ENCODE data around the gene NFE2.
A peak's percentile ranks its signal among the peaks of the same experiment; 100 is the strongest.

NFE2 gene

GRCh38 chr12:54306925-54307741, 6.3 kb upstream of the NFE2 start:
- Histone ChIP-seq H3K9me3 (ENCODE audit: control insufficient read depth, low read length) (no peaks in the 10 kb centered on the region), H3K27me3 (ENCODE audit: control insufficient read depth, insufficient read depth, low read length, poor library complexity, severe bottlenecking) (no peaks in the 10 kb centered on the region), H3K36me3 (ENCODE audit: control insufficient read depth, insufficient read depth, low read length) (no peaks in the 10 kb centered on the region), H3K4me3 (ENCODE audit: insufficient read depth, low read depth, low read length) (no peak overlapping the region), H3K4me1 (ENCODE audit: control insufficient read depth, insufficient read depth, low read length) (peaks cover 6% of the 10 kb centered on the region), H3K27ac (ENCODE audit: insufficient read depth, low read depth, low read length, poor library complexity, severe bottlenecking) (no peak overlapping the region)
- 88 to 89% methylated on average over 8 of the region's 8 CpGs for WGBS, 2 experiments

GRCh38 chr12:54304187-54304810, 3.5 kb upstream of the NFE2 start:
- Histone ChIP-seq H3K9me3 (ENCODE audit: control insufficient read depth, low read length) (no peaks in the 10 kb centered on the region), H3K4me3 (ENCODE audit: insufficient read depth, low read depth, low read length) (no peak overlapping the region), H3K27ac (ENCODE audit: insufficient read depth, low read depth, low read length, poor library complexity, severe bottlenecking) (no peak overlapping the region), H3K36me3 (ENCODE audit: control insufficient read depth, insufficient read depth, low read length) (no peaks in the 10 kb centered on the region), H3K27me3 (ENCODE audit: control insufficient read depth, insufficient read depth, low read length, poor library complexity, severe bottlenecking) (no peaks in the 10 kb centered on the region), H3K4me1 (ENCODE audit: control insufficient read depth, insufficient read depth, low read length) (peaks cover 18% of the 10 kb centered on the region)
- WGBS, 2 experiments = 42 to 45% methylated on average over 12 of the region's 12 CpGs

GRCh38 chr12:54303640-54304039, 2.8 kb upstream of the NFE2 start:
- Histone ChIP-seq H3K27ac (ENCODE audit: insufficient read depth, low read depth, low read length, poor library complexity, severe bottlenecking) (no peak overlapping the region), H3K4me1 (ENCODE audit: control insufficient read depth, insufficient read depth, low read length) (peaks cover 18% of the 10 kb centered on the region), H3K9me3 (ENCODE audit: control insufficient read depth, low read length) (no peaks in the 10 kb centered on the region), H3K27me3 (ENCODE audit: control insufficient read depth, insufficient read depth, low read length, poor library complexity, severe bottlenecking) (no peaks in the 10 kb centered on the region), H3K36me3 (ENCODE audit: control insufficient read depth, insufficient read depth, low read length) (no peaks in the 10 kb centered on the region), H3K4me3 (ENCODE audit: insufficient read depth, low read depth, low read length) (no peak overlapping the region)

- 23 to 25% methylated on average over 1 of the region's 1 CpG for WGBS, 2 experiments
- Histone ChIP-seq H3K4me3 (ENCODE audit: insufficient read depth, low read depth, low read length) (peak overlapping the region; percentile 13), H3K4me1 (ENCODE audit: control insufficient read depth, insufficient read depth, low read length) (peaks cover 18% of the 10 kb centered on the region), H3K9me3 (ENCODE audit: control insufficient read depth, low read length) (no peaks in the 10 kb centered on the region), H3K27me3 (ENCODE audit: control insufficient read depth, insufficient read depth, low read length, poor library complexity, severe bottlenecking) (no peaks in the 10 kb centered on the region), H3K36me3 (ENCODE audit: control insufficient read depth, insufficient read depth, low read length) (no peaks in the 10 kb centered on the region), H3K27ac (ENCODE audit: insufficient read depth, low read depth, low read length, poor library complexity, severe bottlenecking) (no peak overlapping the region)
These were observed 723 bp upstream of the NFE2 start for GRCh38 chr12:54301428-54302048.

GRCh38 chr12:54300225-54300731, 537 bp downstream of the NFE2 start:
- Histone ChIP-seq H3K27me3 (ENCODE audit: control insufficient read depth, insufficient read depth, low read length, poor library complexity, severe bottlenecking) (no peaks in the 10 kb centered on the region), H3K27ac (ENCODE audit: insufficient read depth, low read depth, low read length, poor library complexity, severe bottlenecking) (no peak overlapping the region), H3K9me3 (ENCODE audit: control insufficient read depth, low read length) (no peaks in the 10 kb centered on the region), H3K36me3 (ENCODE audit: control insufficient read depth, insufficient read depth, low read length) (no peaks in the 10 kb centered on the region), H3K4me3 (ENCODE audit: insufficient read depth, low read depth, low read length) (peak overlapping the region; percentile 26), H3K4me1 (ENCODE audit: control insufficient read depth, insufficient read depth, low read length) (peaks cover 18% of the 10 kb centered on the region)
- WGBS, 2 experiments = 56 to 73% methylated on average over 3 of the region's 3 CpGs

GRCh38 chr12:54299515-54300224, 1.1 kb downstream of the NFE2 start:
- H3K27me3 ChIP-seq (ENCODE audit: control insufficient read depth, insufficient read depth, low read length, poor library complexity, severe bottlenecking) = no peaks in the 10 kb centered on the region
- H3K27ac ChIP-seq (ENCODE audit: insufficient read depth, low read depth, low read length, poor library complexity, severe bottlenecking) = no peak overlapping the region
- no peaks in the 10 kb centered on the region for H3K36me3 ChIP-seq (ENCODE audit: control insufficient read depth, insufficient read depth, low read length)
- 75 to 78% methylated on average over 8 of the region's 8 CpGs for WGBS, 2 experiments
- H3K4me3 ChIP-seq (ENCODE audit: insufficient read depth, low read depth, low read length) = no peak overlapping the region
- no peaks in the 10 kb centered on the region for H3K9me3 ChIP-seq (ENCODE audit: control insufficient read depth, low read length)
- H3K4me1 ChIP-seq (ENCODE audit: control insufficient read depth, insufficient read depth, low read length) = peaks cover 18% of the 10 kb centered on the region

GRCh38 chr12:54298904-54299303, 1.9 kb downstream of the NFE2 start:
- no peak overlapping the region for H3K27ac ChIP-seq (ENCODE audit: insufficient read depth, low read depth, low read length, poor library complexity, severe bottlenecking)
- H3K9me3 ChIP-seq (ENCODE audit: control insufficient read depth, low read length) = no peaks in the 10 kb centered on the region
- H3K27me3 ChIP-seq (ENCODE audit: control insufficient read depth, insufficient read depth, low read length, poor library complexity, severe bottlenecking) = no peaks in the 10 kb centered on the region
- H3K36me3 ChIP-seq (ENCODE audit: control insufficient read depth, insufficient read depth, low read length) = no peaks in the 10 kb centered on the region
- peaks cover 12% of the 10 kb centered on the region for H3K4me1 ChIP-seq (ENCODE audit: control insufficient read depth, insufficient read depth, low read length)
- H3K4me3 ChIP-seq (ENCODE audit: insufficient read depth, low read depth, low read length) = no peak overlapping the region
- WGBS, 2 experiments = 91 to 98% methylated on average over 5 of the region's 5 CpGs

- H3K4me3 ChIP-seq (ENCODE audit: insufficient read depth, low read depth, low read length) = no peak overlapping the region
- H3K36me3 ChIP-seq (ENCODE audit: control insufficient read depth, insufficient read depth, low read length) = no peaks in the 10 kb centered on the region
- WGBS, 2 experiments = 90 to 94% methylated on average over 5 of the region's 5 CpGs
- no peak overlapping the region for H3K27ac ChIP-seq (ENCODE audit: insufficient read depth, low read depth, low read length, poor library complexity, severe bottlenecking)
- peaks cover 10% of the 10 kb centered on the region for H3K4me1 ChIP-seq (ENCODE audit: control insufficient read depth, insufficient read depth, low read length)
- H3K9me3 ChIP-seq (ENCODE audit: control insufficient read depth, low read length) = no peaks in the 10 kb centered on the region
- no peaks in the 10 kb centered on the region for H3K27me3 ChIP-seq (ENCODE audit: control insufficient read depth, insufficient read depth, low read length, poor library complexity, severe bottlenecking)
These were observed 4.3 kb downstream of the NFE2 start for GRCh38 chr12:54296393-54297099.

GRCh38 chr12:54294953-54295566, 5.8 kb downstream of the NFE2 start:
- Histone ChIP-seq H3K27ac (ENCODE audit: insufficient read depth, low read depth, low read length, poor library complexity, severe bottlenecking) (no peak overlapping the region), H3K4me1 (ENCODE audit: control insufficient read depth, insufficient read depth, low read length) (peaks cover 3% of the 10 kb centered on the region), H3K9me3 (ENCODE audit: control insufficient read depth, low read length) (no peaks in the 10 kb centered on the region), H3K27me3 (ENCODE audit: control insufficient read depth, insufficient read depth, low read length, poor library complexity, severe bottlenecking) (no peaks in the 10 kb centered on the region), H3K4me3 (ENCODE audit: insufficient read depth, low read depth, low read length) (no peak overlapping the region), H3K36me3 (ENCODE audit: control insufficient read depth, insufficient read depth, low read length) (no peaks in the 10 kb centered on the region)
- WGBS, 2 experiments = 89 to 90% methylated on average over 9 of the region's 9 CpGs
